Fibroblast of peridontal ligament (primary cell): ENCODE measurements around the gene NPHS1.
"Not testable (repeated sequence)": the region's sequence is repeated elsewhere in the genome, so short reads cannot be mapped to it uniquely, and the experiment has no call there.

ENCODE experiments used
- DNase-seq: peaks from one replicate; pipeline ENCODE4 v3.0.0-alpha.2; 2010; ENCODE audit errors: extremely low read depth

Gene NPHS1

DNA sequence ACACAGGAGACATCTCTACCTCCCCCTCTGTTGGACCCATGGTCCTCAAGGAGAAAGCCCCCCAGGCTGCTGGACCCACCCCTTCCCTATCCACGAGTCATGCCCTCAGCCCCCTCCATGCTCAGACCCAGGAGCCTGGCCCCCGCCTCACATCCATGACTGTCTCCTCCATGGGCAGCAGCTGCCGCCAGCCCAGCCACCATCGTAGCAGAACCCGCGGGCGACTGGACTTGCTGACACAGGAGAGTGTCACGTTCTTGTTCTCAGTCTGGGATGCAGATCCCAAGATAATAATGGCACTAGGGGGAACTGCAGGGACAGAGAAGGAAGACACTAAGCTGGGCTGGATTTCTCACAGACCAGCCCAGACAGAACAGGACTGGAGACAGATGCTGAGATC lies 3.8 kb downstream of the NPHS1 start:
- DNase-seq, result no peak

DNA sequence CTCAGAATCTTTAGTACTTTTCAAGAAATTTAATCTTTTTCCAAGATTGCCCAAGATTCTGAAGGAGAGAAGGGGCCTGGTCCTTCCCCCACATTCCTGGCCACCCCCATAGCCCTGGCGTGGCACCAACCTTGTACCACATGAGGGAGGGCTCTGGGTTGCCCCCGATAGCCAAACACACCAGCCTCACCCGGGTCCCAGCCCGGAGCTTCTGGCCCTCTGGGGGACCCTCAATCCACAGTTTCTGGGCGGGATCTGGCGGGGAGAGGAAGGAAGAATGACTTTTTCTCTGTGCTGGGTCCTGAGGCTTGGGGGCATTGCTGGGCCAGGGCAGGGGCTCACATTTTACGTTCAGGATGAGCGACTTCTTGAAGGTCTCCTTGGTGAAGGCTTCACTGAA lies 4.4 kb downstream of the NPHS1 start:
- DNase-seq, result no peak

DNA sequence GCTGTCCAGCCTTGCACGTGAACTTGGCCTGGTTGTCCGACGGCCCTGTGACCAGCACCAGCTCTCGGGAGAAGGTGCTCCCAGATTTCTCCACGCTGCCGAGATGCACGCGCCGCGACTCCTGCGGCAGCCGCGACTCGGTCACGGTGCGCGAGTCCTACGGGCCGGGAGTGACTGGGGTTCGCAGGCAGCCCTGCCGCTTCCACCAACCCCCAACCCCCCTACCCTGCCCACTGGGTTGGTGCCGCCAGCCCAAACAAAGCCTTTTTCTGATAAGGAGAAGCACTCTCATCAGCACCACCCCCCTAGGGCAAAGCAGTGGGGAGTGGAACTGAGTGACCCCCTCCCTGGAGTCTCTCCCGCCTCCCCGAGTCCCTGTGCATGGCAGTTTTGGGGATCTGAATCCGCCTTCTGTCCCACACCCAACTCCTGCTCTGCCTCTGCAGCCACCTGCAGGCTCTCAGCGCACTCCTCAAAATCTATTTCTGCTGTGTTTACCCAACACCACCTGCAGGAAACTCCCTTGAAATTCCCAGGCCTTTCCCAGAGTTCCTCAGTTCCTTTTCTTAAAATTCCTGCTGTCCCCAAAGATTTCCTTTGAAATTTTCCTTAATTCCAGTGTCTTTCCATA lies 6.2 kb downstream of the NPHS1 start:
- DNase-seq, result no peak

DNA sequence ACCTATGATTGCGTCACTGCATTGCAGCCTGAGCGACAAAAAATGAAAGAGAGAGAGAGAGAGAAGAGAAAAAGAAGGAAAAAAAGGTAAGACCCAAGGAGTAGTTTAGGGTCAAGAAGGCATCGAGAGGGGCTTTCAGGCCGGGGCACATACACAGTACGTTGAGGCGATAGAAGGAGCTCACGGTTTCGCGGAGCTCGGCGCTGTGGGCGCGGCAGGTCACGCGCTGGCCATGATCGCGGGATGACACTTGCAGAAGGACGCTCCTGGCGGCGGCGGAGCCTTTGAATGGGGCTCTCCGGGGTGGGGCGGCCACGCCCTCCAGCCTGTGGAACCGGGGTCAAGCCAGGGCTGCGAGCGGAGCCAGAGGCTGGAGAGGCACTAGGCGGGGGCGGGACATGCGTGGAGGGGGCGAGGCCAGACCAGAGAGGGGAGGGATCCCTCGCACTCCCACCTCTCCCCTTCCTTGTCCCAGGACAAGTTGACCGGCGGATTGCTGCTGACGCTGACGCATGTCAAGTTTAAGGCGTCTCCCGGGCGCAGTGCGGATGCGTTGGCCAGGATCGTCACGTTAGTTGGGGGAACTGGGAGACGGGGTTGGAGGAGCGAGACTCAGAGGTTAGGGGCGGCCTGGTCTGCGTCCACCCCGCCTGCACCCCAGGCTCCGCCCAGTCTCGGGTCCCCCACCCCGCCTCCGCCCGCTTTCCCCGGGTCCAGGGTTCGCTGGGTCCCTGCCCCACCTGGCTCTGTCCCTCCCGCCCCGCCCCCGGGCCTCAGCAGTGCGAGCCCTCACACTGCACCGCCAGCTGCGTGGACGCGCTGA lies 6.9 kb downstream of the NPHS1 start:
- DNase-seq, result no peak

DNA sequence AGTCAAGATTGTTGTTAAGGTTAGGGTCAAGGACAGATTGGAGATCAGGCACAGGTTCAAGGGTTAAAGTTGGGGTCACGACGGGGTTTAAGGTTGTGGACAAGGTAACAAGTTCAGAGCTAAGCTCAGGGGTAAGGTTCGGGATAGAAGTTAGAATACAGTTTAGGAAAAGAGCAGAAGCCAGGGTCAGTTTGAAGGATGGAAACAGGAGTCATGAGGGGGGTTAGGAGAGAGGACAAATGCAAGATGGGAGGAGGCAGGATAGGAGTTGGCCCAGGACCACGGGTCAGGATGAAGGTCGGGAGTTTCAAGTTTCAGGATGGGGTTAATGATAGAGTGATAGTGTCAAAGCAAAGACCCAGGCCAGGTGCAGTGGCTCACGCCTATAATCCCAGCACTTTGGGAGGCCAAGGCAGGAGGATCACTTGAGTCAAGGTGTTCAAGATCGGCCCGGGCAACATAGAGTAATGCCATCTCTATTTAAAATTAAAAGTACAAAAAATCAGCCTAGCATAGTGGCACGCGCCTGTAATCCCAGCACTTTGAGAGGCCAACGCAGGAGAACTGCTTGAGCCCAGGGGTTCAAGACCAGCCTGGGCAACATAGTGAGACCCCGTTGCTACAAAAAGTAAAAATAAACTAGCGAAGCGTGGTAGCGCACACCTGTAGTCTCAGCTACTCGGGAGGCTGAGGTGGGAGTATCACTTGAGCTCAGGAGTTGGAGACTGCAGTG lies 7.7 kb downstream of the NPHS1 start:
- DNase-seq, result no peak

DNA sequence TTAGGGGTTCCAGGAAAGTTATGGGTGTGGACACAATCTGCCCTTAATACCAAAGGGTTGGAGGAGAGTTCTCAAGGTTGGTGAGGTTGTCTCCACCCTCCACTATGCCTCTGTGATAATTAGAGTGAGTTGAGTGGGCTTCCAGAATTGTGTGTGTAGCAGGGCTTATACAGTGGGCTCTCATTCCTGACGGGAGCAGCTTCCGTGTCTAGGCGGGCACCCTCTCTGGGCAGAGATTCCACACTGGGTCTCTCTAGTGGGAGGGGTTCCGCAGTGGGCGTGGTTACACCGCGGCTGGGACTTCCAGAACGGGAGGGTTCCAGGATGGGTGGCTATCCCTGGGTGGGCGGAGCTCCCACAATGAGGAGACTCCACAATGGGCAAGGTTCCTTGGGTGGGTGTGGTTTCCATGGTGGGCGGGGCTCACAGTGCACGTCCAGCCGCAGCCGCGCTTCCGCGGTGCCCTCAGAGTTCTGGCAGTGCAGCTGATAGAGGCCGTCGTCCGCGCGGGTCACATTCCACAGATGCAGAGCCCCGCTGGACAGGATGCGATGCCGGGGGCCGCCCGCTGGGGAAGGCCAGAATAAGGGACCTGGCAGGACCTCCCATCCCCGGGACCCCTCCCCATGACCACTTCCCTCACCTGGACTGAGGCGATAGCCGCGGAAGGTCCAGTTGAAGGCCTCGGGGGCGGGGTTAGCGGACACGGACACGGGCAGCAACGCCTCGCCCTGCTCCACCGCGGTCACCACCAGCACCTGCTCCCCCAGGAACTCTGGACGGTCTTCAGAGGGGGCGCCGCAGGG lies 8.4 kb downstream of the NPHS1 start:
- DNase-seq, result no peak

DNA sequence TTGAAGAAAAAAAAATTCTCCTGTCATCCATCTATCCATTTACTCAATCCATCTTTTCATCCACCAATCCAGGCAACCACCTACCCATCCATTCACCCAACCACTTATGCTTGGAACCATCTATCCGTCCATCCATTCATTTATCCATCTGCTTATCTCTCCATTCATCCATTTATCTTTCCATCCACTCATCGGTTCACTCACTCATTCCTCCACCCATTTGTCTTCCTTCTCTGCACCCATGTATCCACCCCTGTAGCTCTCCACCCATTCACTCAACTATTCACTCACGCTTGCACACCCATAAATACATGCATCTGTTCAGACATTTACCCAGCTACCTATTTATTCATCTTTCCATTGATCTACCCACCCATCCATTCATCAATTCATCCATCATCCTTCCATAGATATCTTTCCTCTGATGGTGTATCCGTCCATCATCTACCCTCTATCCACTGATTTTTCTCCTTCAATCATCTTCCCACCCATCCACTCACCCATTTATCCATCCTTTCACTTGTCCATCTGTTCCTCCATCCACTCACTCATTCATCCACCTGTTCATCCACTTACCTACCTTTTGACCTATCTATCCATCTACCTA lies 9.5 kb downstream of the NPHS1 start:
- no peak for DNase-seq

DNA sequence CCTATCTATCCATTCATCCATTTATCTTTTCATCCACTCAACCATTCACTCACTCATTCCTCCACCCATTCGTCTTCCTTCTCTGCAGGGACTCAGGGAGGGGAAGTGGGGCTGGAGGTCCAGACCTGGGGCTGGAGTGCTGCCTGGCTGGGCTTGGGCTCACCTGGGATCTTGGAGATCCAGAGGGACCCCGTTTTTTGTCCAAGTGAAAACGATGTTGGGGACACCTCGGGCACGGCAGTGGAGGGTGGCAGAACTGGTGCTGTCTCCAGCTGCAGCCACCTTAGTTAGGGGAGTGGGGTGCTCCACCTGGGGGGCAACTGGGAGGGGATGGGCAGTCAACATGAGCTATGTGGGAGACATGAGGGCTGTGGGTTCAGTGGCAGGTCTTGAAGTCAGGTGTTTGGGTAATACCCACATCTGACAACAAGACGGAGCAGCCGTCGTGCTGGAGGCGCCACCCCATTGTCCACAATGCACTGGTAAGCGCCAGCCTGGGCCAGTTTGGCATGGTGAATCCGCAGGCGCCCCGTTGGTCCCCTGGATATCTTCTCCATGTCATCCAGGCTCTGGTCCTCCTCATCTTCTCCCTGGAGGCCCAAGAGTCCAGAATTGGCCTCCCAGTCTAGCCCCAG lies 10.2 kb downstream of the NPHS1 start:
- DNase-seq, result no peak

DNA sequence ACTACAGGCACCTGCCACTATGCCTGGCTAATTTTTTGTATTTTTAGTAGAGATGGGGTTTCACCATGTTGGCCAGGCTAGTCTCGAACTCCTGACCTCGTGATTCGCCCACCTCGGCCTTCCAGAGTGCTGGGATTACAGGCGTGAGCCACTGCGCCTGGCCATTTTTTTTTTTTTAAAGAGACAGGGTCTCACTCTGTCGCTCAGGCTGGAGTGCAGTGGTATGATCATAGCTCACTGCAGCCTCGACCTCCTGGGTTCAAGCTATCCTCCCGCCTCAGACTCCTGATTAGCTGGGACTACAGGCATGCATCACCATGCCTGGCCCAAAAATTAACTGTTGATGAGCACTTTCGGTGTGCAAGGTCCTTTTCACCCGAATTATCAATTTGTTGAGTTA lies 16.2 kb downstream of the NPHS1 start:
- not testable (repeated sequence) for DNase-seq

DNA sequence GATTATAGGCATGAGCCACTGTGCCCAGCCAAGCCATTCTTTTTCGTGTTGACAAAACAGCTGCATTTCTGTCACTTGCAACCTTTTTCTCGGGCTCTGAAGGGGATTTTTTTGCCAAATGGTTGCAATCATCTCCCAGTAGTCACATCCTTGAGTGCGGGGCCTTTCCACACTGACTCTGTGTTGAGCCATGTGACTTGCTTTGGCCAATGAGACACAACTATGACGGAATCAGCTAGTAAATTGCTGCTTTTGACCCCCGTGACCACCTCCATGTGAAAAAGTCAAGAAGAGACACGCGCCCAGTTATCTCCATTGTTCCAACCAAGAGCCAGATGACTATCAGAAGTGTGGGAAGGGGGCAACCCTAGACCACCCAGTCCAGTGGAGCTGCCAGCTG lies 18.3 kb downstream of the NPHS1 start:
- no peak for DNase-seq

DNA sequence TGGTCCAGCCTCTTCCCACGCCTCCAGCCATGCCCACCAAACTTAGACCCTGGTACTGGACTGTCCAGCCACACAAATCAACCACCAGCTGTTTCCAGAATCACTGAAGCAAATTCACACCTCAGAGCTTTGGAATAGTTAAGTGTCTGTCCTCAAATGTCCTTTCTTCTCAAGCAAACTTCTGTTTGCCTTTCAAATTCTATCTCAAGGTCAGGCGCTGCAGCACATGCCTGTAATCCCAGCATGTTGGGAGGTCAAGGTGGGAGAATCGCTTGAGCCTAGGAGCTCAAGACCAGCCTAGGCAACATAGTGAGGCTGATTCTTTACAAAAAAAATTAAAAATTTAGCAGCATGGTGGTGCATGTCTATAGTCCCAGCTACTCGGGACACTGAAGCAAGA lies 20.2 kb downstream of the NPHS1 start:
- DNase-seq, result no peak

DNA sequence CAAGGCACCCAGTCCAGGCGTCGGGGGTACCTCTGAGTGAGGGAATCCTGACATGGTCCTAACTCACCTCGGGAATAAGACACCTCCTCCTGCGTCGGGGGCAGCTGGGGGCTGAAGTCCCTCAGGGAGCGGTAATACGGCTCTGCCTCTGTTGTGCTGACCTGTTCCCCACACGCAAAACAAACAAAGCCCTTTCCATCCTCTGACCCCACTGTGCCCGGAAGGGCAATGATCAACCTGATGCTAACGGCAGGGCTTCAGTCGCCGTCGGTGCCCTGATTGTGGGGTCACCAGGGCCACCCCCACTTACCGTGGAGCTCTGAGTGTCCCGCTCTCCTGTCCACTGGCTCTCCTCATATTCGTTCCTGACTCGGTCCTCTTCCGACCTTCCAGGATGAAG lies 21.3 kb downstream of the NPHS1 start:
- no peak for DNase-seq

DNA sequence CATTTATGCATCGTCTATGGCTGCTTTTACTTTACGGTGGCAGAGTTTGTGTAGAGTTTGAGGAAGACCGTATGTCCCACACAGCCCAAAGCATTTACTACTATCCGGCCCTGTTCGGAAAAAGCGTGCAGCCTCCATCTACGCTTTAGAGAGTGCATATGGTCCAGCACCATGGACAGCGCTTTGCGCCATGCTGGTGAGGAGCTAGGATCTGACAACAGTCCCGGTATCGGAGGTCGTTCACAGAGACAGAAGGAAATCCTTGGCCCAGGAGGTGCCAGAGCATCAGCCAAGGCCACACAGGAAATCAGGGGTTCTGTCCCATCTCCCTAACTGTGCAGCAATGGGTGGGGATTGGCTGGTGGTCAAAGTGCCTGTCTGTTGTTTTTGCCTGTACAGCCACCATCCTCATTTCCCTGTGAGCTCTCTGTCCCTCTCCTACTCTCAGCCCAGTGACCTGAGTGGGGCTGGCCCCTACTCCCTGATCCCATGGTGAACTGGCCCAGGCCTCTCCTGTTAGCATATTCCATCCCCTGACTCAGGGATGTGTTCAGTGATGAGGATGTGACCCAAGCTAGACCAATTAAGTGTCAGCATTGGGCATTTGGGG lies 23.5 kb downstream of the NPHS1 start:
- peak; percentile 72 for DNase-seq

DNA sequence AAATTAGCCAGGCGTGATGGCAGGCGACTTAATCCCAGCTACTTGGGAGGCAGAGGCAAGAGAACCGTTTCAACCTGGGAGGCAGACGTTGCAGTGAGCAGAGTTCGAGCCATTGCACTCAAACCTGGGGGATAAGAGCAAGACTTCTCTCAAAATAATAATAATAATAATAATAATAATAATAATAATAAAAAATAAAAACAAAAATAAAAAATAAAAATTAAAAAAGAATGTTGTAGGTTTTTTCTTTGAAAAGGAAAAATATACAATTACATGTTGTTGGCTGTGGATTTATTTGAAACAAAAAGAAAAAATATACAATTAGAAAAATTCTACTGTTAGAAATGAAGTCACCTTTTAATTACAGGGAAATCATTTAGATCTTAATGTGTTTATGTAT lies 28.2 kb downstream of the NPHS1 start:
- no peak for DNase-seq

DNA sequence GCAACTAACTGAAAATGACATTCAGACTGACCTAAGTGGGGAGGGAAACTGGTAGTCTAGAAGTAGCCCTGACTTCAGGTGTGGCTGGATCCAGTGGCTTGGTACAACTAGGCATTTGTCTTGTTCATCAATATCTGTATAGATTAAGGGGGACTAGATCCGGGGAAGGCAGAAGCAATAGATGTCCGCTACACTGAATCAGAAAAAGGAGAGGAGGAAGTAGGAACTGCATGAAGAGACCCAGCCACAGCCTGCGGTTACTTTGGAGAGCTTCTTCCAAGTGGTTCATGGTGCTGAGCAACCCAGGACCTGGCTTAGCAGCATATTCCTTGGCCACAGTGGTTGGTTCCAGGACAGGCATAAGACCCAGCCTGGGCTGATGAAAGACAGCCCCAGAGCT lies 29.7 kb downstream of the NPHS1 start:
- DNase-seq, result no peak

DNA sequence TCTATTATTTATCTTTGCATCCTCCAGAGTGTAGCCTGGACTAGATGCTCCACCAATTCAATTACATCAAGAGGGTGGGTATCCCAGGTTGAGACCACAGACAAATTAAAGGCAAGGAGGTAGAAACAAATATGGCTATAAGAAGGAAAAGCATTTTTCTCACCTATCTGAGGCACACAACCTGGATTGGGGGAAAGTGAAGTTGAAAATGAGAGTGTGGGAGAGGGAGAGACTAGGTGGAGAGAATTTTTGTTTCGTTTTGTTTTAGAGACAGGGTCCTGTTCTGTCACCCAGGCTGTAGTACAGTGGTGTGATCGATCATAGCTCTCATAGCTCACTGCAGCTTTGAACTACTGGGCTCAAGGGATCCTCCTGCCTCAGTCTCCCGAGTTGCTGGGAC lies 33.9 kb downstream of the NPHS1 start:
- DNase-seq, result no peak

DNA sequence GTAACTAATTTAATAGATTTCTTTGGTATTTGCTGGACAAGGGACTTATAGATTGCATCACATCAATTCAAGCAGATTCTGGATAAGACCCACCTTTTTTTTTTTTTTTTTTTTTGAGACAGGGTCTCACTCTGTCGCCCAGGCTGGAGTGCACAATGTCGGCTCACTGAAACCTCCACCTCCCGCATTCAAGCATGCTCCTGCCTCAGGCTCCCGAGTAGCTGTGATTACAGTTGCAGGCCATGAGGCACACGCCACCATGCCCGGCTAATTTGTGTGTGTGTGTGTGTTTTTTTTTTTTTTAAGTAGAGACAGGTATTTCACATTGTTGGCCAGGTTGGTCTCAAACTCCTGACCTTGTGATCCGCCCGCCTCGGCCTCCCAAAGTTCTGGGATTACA lies 35.5 kb downstream of the NPHS1 start:
- no peak for DNase-seq

DNA sequence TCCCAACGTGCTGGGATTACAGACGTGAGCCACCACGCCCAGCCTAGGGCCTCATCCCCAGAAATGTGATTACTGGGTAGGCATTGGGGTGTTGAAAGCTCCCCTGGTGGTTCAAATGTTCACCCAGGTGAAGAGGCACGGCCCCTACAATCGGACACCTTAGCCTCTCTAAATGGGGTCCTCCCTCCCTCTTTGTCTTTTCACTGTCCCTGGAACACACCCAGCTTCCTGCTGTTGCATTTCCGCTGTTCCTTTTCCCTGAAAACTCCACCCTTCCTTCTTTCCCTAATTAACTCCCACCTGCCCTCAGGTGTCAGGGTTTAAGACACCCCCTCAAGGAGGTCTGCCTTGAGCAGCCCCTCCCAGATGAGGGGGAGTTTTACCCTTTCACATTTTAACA lies 36.0 kb downstream of the NPHS1 start:
- no peak for DNase-seq

DNA sequence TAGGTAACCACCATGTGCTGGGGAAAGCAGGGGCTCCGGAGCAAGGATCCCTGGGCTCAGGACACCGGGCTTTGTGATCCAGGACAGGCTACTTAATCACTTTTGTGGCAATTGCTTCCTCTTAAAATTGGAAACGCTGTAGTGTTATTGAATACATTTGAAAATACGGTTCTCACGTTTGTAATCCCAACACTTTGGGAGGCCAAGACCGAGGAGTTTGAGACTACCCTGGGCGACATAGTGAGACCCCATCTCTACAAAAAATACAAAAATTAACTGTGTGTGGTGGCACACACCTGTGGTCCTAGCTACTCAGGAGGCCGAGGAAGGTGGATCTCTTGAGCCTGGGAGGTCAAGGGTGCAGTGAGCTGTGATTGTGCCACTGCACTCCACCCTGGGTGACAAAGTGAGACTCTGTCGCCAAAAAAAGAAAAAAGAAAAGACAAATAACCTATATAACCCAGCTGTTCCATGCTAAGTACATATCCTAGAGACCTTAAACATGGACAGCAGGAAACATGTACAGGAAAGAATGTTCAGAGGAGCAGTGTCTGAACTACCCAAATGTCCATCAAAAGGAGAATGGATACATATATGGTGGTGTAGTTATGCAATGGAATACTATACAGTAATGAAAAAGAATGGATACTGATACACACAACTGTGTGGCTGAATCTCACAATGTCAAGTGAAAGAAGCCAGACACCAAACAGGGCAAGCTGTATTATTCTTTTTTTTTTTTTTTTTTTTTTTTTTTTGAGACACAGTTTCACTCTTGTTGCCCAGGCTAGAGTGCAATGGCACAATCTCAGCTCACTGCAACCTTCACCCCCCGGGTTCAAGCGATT lies 39.0 kb downstream of the NPHS1 start:
- DNase-seq, result no peak
